ENCODE results near the gene IQCE. TPM values are rescaled to one million over a fixed set of nuclear protein-coding genes. Genes with fewer than 3 reads are reported as not detected.

IQCE gene
- total RNA-seq, 1 experiment from 2014 or later: 13.4 TPM

GRCh38 chr7:2628130-2628482, 69.3 kb downstream of the IQCE start:
- DNase-seq: peak in 1 of 2 experiments; percentile 30
- no peak for TF ChIP-seq CTCF (IDR thresholded peaks at IDR 0.05; ENCODE audit: insufficient read depth in 1 of 2, low read depth in 1 of 2, low read length in 1 of 2, severe bottlenecking in 1 of 2, unreplicated experiment in 1 of 2)
- H3K9me3 ChIP-seq: no peaks in the 10 kb centered on the region
- H3K4me3 ChIP-seq (ENCODE audit: low read depth, low read length): no peak overlapping the region
- BruUV-seq (replicated peaks): no TSS peak
- Mint-ChIP-seq H3K36me3 (ENCODE audit: insufficient read depth, unreplicated experiment) (peaks cover 6% of the 10 kb centered on the region), H3K27me3 (ENCODE audit: insufficient read depth, unreplicated experiment) (no peaks in the 10 kb centered on the region), H3K4me3 (ENCODE audit: unreplicated experiment) (no peak overlapping the region), H3K27ac (ENCODE audit: unreplicated experiment) (peak overlapping the region; percentile 32), H3K9me3 (ENCODE audit: unreplicated experiment) (no peaks in the 10 kb centered on the region), H3K4me1 (ENCODE audit: low read depth, unreplicated experiment) (peaks cover 6% of the 10 kb centered on the region)
- CTCF ChIA-PET: no interaction called here
- H3K27me3 ChIP-seq (replicated peaks; ENCODE audit: control insufficient read depth, insufficient read depth, low read length): no peaks in the 10 kb centered on the region
- intact Hi-C loops (cut with micrococcal nuclease; ENCODE audit: unreplicated experiment): no loop called here
- peaks cover 37% of the 10 kb centered on the region for H3K4me1 ChIP-seq
- POLR2A ChIA-PET: no interaction called here
- no peaks in the 10 kb centered on the region for H3K36me3 ChIP-seq (ENCODE audit: control insufficient read depth, insufficient read depth, low read length)

DNA sequence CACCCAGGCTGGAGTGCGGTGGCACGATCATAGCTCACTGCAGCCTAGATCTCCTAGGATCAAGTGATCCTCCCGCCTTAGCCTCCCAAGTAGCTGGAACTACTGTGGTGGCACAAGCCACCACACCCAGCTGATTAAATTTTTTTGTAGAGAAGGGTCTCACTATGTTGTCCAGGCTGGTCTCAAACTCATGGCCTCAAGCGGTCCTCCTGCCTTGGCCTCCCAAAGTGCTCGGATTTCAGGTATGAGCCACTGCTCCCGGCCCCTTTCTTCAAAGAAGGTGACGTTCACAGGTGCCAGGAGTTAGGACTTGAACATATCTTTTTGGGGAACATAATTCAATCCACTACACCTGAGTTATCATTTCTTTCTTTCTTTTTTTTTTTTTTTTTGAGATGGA, 70.1 kb downstream of the IQCE start:
- POLR2A ChIA-PET: no interaction called here
- intact Hi-C loops (cut with micrococcal nuclease; ENCODE audit: unreplicated experiment): no loop called here
- Histone ChIP-seq H3K9me3 (no peaks in the 10 kb centered on the region), H3K27me3 (replicated peaks; ENCODE audit: control insufficient read depth, insufficient read depth, low read length) (no peaks in the 10 kb centered on the region), H3K36me3 (ENCODE audit: control insufficient read depth, insufficient read depth, low read length) (no peaks in the 10 kb centered on the region), H3K4me1 (peaks cover 36% of the 10 kb centered on the region), H3K4me3 (ENCODE audit: low read depth, low read length) (no peak overlapping the region)
- H3K36me3 Mint-ChIP-seq (ENCODE audit: insufficient read depth, unreplicated experiment): peaks cover 6% of the 10 kb centered on the region
- no peak for TF ChIP-seq CTCF (IDR thresholded peaks at IDR 0.05; ENCODE audit: insufficient read depth in 1 of 2, low read depth in 1 of 2, low read length in 1 of 2, severe bottlenecking in 1 of 2, unreplicated experiment in 1 of 2)
- CTCF ChIA-PET: interaction anchor here (0.6 kb wide), 1 partner anchor 52 kb away, joined by 3 read pairs; no protein-coding TSS in a partner anchor
- no peaks in the 10 kb centered on the region for H3K9me3 Mint-ChIP-seq (ENCODE audit: unreplicated experiment)
- no TSS peak for BruUV-seq (replicated peaks)
- H3K27ac Mint-ChIP-seq (ENCODE audit: unreplicated experiment): no peak overlapping the region
- H3K4me1 Mint-ChIP-seq (ENCODE audit: low read depth, unreplicated experiment): peaks cover 6% of the 10 kb centered on the region
- H3K4me3 Mint-ChIP-seq (ENCODE audit: unreplicated experiment): no peak overlapping the region
- H3K27me3 Mint-ChIP-seq (ENCODE audit: insufficient read depth, unreplicated experiment): no peaks in the 10 kb centered on the region
- DNase-seq: no peak

DNA sequence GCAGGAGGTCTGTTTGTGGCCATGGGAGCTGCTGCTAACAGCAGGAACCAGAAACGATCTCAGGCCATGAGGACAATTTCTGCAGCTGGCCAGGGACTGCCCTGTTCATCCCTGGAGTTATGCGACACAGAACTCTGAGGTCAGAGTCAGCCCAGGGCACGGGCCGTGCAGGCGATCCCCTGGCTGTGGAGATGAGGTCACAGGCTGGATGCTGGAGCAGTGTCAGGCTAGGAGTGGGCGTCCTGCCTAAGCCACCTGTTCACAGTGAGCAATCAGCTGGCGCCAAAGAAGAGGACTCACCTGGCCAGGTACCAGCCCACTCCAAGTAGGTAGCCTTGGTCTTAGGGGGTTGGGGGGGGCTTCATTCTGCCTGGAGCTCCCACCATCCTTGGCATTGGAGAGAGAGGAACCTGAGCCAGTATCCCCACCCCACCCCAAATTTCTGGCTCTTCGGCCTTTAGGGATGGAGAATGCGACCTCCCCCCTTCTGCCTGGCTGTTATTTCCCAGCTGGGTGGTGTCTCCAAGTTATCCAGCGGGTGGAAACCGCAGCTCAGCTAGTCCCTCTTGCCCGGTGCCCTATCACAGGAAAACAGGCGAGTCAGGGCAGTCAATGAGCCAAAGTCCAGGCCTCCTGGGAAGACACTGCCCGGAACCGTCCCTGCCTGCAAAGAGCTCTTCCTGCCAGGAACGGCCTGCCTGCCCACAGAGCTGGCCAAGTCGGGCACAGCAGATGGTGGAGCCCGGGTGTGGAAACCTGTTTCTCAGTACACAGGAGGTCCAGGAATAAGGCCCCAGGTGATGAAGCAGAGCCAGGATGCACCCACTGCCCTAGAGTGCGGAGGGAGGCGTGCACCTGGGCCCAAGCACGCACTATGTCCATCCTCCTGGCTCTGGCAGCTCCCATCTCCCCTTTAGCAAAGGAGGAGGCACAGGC, 71.2 kb downstream of the IQCE start:
- no peaks in the 10 kb centered on the region for H3K27me3 ChIP-seq (replicated peaks; ENCODE audit: control insufficient read depth, insufficient read depth, low read length)
- no peak overlapping the region for H3K4me3 Mint-ChIP-seq (ENCODE audit: unreplicated experiment)
- H3K4me3 ChIP-seq (ENCODE audit: low read depth, low read length): no peak overlapping the region
- peaks cover 6% of the 10 kb centered on the region for H3K4me1 Mint-ChIP-seq (ENCODE audit: low read depth, unreplicated experiment)
- POLR2A ChIA-PET: no interaction called here
- BruUV-seq (replicated peaks): no TSS peak
- DNase-seq: no peak
- CTCF ChIA-PET: interaction anchor here (0.6 kb wide), 1 partner anchor 18 kb away, joined by 5 read pairs; no protein-coding TSS in a partner anchor
- no peaks in the 10 kb centered on the region for H3K36me3 ChIP-seq (ENCODE audit: control insufficient read depth, insufficient read depth, low read length)
- no peaks in the 10 kb centered on the region for H3K9me3 ChIP-seq
- intact Hi-C loops (cut with micrococcal nuclease; ENCODE audit: unreplicated experiment): loop anchor here (5.0 to 10.0 kb wide), 2 partner anchors 73 to 675 kb away; partner anchors contain the start of genes BRAT1, IQCE and SDK1
- no peaks in the 10 kb centered on the region for H3K27me3 Mint-ChIP-seq (ENCODE audit: insufficient read depth, unreplicated experiment)
- peaks cover 28% of the 10 kb centered on the region for H3K4me1 ChIP-seq
- H3K27ac Mint-ChIP-seq (ENCODE audit: unreplicated experiment): peak overlapping the region; percentile 22
- TF ChIP-seq CTCF (IDR thresholded peaks at IDR 0.05; ENCODE audit: insufficient read depth in 1 of 2, low read depth in 1 of 2, low read length in 1 of 2, severe bottlenecking in 1 of 2, unreplicated experiment in 1 of 2): no peak
- H3K9me3 Mint-ChIP-seq (ENCODE audit: unreplicated experiment): no peaks in the 10 kb centered on the region
- peaks cover 6% of the 10 kb centered on the region for H3K36me3 Mint-ChIP-seq (ENCODE audit: insufficient read depth, unreplicated experiment)

Data from Caco-2 (cell line).